Stimulated activated CD8-positive, alpha-beta memory T cell treated with anti-CD3 and anti-CD28 coated beads, Interleukin-15, amount 100 ng/mL, for 48 hours (primary cell): ENCODE measurements around the gene SNX22.

ENCODE experiments used
- DNase-seq, 2 donors: peaks; one replicate each; pipeline ENCODE4 v3.0.0-alpha.2; 2020; ENCODE audit warnings: low read depth in 2 of 2

SNX22 gene

DNA sequence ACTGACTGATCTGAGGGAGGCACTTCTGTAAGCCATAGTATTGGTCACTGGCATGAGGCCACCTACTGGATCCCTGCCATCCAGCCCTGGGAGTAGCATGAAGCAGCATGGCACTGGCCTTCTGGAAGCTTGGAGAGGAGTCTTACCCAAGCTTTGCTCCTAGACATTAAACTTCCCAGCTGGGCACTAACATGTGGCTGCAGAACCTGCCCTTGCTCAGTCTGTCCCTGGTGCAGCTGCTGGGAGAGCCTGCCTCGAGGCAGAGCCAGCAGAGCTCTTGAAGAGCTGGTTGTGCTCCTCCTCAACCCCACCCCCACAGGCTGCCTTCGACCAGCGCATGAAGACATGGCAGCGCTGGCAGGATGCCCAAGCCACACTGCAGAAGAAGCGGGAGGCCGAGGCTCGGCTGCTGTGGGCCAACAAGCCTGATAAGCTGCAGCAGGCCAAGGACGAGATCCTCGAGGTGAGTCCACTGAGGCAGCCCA is 17.1 kb upstream of the SNX22 start:
- no peak for DNase-seq

DNA sequence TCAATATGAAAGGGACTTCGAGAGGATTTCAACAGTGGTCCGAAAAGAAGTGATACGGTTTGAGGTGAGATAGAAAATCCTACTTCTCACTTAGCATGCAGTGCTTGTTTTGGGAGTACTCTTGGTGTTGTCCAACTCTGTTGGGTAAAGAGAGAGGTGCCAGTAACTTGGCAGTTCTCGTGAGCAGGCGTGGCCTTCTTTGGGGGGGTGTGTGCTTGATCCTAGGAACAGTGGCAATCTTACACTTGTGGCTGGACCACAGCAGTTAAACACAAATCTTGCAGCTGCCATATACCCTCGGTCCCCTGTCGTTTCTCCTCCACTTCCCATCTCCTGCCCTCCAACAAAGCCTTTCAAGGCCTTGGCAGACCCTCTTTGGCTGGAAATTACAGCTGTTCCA is 15.2 kb upstream of the SNX22 start:
- no peak for DNase-seq

DNA sequence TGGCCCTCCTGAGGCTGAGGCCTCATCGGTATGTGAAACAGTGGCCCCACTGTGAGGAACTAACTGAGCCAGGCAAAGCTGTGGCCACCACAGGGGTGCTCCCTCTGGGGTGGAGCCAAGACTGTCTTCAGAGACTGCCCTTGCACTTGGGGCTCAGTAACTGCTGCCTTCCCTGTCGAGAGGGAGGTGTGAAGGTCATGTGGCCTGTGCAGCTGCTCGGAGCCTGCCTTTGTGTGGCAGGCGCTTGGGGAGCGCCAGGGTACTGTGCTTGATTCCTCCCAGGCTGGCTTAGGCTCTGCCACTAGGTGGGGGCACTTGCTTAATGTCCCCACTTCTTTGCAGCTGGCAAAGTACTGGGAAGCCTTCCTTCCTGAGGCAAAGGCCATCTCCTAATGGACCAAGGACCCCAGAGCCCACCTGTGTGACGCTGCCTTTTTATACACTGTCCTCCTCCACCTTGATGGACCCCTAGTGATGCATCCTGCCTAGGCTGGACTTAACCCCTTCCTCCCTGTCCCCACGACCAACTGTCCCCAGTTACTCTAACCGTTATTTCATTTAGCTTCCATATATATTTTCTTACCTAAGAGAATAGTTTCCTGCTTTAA is 14.2 kb upstream of the SNX22 start:
- no peak for DNase-seq

DNA sequence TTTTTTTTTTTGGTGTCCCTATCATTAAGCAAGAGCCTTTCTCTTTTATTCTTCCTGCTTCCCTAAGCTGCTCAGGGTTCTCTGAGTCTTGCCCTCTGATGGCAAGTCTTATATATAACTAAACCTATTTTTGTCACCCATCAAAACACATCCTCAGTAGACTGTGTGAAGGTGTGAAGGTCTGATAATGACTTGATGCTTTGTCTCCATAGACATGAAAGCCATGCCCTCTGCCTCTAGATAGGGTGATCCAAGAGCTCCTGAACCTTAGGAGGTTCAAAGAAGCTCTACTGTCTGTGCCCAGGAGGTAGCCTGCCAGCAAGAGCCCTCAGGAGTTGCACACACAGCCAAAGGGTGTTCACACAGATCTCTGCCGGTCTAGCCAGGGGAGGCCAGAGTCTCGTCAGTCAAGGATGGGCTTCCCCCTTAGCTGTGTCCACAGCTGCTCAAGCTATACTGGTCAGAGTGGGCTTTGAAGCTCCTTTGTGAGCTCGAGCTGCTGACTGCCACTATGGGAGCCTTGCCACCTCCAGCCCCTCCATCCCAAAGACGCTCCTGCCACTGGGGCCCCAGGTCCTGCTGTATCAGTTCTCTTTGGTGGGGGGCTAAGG is 13.1 kb upstream of the SNX22 start:
- no peak for DNase-seq

DNA sequence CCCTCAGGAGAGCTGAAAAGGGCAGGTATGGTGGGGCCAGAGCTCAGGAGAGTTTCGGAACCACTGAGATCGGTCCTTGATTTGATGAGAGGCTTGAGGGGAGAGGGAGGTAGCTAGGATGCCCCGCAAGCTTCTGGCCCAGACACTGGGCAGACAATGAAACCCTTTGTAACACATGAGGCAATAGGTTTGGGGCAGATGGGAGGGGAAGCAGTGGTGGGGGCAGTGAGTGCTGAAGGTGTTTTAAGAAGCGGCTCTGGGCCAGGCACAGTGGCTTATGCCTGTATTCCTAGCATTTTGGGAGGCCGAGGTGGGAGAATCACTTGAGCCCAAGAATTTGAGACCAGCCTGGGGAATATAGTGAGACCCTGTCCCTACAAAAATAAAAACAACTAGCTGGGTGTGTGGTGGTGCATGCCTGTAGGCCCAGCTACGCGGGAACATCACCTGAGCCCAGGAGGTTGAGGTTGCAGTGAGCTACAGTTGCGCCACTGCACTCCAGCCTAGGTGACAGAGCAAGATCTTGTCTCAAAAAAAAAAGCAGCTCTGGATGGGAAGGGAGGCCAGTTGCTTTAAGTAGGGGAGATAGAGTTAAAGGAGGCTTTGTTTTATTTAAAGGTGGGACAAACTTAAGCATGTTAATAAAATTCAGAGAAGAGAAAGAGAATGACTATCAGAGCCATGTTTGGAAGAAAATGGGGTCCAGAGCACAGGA is 9.6 kb upstream of the SNX22 start:
- DNase-seq: no peak

GRCh38 chr15:64143276-64143675 is 8.3 kb upstream of the SNX22 start:
- no peak for DNase-seq

DNA sequence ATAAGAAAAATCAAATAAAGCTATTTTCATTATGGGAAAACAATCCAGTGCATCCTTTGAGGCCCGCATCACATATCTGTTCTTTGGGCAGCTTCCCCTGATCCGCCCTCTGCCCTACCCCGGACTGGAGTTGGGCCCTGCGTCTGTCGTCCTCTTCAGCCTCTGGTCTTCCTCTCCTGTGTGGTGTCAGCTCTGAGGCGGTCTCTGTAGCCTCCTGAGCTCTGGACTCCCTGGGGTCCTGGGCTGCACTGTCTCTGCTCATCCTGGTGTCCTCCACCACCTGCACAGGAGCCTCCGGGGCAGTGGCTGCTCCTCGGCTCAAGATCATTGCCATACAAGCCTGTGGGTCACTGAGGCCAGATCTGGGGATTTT is 7.4 kb upstream of the SNX22 start:
- no peak for DNase-seq

DNA sequence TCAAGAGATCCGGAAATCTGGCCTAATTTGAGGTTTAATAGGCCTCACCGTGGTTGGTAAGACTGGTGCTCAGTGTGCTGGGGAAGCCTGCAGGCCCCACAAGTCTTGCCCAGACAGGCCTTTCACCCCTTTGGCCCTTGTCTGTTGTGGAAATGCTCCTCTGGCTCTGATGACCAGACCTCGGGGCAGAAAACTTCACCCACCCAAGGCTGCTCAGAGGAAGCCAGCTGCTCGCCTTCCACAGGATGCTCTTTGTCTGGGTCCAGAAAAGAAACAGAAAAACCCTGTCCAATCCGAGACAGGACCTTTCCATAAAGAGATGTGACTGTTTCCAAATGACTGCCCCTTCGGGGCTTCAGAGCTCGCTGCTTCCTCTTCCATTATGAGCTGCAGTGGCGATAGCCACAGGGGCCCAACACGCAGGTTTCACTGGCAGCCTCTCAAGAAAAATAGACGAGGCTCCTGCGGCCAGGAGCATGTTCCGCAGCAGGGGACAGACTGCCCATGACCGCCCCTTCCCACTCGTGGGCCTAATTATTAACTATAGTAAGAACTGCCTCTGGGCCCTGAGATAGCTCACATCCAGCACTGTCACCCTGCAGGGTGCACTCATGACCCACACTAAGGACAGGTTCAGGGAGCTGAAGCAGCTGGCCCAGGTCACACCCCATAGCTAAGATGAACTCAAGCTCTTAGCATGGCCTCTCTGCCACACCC is 6.8 kb upstream of the SNX22 start:
- no peak for DNase-seq

- DNase-seq: no peak
Measured at GRCh38 chr15:64146041-64146440, 5.5 kb upstream of the SNX22 start.

GRCh38 chr15:64146520-64146884 is 5.0 kb upstream of the SNX22 start:
- no peak for DNase-seq

DNA sequence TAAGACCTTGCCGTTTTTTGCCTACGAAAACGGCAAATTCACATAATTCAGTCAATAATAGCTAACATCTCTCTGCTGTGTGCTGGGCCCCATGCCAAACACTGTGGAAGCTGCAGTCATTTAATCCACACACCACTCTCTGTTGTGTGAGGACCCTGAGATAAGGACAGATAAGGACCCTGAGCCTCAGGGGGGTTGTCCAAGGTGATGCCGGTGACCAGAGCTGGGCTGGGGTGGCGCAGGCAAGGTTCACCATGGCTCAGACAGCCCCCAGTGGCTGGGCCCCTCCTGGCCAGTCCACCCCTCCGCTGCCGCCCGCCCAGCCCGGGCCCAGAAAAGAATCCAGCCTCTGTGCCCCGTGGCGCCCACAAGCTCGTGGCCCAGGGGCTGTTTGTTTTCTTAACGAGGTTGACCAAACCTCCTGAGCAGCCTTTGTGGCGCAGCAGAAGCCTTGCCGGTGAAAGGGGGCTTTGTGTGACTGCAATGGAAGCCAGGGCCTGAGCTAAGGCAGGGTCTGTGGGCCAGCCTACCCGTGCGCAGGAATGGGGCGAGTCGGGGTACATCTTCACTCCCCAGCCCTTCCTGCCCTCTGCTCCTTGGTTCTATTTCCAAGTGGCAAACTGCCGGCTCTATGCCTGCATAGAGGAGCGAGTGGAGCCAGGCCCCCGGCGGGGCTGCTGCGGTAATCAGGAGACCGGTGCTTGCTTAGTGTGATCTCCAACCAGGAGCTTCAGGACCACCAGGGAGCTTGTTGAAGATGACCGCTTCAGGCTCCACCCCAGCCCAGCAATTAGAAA is 4.4 kb upstream of the SNX22 start:
- DNase-seq: no peak

- DNase-seq: no peak
Measured at GRCh38 chr15:64148168-64148567, 3.4 kb upstream of the SNX22 start.

GRCh38 chr15:64148581-64148980 is 3.0 kb upstream of the SNX22 start:
- no peak for DNase-seq

DNA sequence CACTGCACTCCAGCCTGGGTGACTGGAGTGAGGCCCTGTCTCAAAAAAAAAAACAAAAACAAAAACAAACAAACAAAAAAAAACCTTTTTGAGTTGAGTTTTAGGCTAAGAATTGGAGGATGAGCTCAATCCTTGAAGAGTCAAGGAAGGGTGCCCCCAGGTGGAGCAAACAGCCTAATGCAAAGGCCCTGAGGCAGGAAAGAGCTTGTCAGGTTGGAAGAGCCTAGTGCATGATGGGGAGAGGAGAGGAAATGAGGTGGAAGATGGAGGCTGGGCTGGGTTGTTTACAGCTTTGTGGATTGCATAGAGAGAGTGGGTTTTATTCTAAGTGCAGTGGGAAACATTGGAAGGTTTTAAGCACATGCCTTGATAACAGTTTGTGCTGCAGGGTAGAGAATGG is 2.1 kb upstream of the SNX22 start:
- no peak for DNase-seq

DNA sequence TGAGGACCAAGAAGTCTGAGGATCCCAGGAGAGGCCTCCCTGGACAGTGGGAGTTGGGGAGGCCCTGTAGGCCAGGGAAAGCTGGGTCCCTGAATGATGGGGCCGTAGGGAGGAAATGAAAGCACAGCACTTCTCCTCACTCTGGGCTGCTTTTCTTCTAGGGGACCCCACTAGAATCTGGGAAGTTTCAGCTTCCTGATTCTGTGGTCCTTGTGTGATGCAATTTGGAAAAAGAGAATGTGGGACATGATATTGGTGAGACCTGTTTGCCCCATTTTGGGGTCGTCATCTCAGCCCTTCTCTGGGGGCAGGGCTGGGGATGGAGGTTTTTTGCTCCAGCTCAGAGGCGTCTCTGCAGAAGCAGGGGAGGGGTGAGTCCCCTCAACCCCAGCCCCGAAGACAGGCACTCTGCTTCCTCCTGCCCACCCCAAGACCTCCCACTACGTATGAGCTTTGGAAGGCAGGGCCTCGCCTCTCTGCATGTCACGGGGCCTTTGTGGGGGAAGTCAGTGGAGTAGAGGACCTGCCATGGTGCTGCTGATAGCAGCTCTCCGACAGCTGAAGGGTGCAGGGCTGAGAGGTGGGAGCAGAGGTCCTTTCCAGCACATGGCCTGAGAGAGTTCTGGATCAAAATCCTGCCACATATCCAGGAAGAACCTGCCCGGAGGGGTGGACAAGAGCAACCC is 1.5 kb upstream of the SNX22 start:
- no peak for DNase-seq

DNA sequence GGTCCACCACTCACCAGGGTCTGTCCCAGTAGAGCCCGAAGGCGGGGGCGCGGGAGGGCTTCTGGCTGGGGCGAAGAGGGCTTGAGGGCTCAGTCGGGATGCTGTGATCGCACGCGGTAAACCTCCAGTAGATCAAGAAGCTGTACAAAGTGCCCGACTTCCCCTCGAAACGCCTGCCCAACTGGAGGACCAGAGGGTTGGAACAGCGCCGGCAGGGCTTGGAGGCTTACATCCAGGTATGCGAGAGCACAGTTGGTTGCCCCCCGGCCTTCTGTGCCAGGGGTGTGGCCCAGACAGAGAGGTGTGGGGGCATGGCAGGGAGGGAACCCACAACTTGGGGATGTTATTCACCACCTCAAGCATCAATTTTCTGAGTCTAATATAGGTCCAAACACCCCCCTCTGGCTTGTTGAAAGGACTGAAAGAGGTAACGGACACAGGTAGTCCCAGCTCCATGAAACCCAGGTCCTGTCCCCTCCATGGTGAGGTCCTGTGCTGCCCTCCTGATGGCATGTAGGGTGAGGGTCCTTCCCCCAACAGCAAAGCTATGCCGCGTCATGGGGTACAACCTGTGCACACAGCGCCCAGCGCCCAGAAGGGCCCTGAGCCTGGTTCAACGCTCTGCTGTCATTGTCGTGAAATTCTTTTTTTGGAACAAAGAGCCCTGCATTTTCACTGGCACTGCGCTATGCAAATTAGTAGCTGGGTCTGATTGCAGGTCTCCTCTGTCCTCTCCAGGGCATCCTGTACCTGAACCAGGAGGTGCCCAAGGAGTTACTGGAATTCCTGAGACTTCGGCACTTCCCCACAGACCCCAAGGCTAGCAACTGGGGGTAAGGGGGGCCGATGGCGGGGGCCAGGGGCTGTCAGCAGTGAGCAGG is 1.2 kb downstream of the SNX22 start:
- DNase-seq: no peak

- peak; percentile 82 to 83 for DNase-seq
Measured at GRCh38 chr15:64153480-64154367, 2.2 kb downstream of the SNX22 start.

DNA sequence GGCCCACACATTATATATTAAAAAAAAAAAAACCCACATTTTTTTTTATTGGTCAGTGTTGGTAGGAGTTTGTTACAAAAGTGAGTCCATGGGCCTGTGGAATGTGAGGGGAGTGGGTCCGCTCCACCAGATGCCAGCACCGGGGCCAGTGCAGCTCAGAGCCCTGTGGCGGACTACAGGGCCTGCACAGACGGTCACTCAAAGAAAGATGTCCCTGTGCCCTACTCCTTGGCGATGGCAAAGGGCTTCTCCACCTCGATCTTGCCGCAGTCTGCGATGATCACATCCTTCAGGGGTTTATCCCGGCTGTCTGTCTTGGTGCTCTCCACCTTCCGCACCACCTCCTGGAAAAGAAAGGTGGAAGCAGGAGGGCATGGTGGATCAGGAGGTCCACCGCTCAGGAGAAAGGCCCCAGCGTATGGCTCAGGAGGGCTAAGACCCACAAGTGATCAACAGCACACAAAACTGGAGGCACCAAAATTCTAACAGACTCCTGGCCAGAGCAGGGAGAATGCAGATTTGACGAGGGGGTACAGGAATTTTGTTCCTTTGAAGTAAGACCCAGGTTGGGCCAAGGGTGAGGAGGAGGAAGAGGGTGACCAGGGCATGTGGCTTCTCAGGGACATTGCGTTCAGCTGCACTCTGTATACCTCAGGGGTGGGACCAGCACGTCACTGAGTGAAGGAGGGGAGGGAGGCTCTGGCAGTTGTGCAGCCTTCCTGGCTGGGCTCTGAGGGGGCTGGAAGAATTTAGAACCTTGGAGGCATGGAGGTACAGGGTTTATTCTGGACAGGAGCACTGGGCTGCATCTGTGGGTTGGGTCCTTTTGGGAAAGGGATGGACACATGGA is 4.5 kb downstream of the SNX22 start:
- no peak for DNase-seq
